ENCODE data around the gene MMADHC. TPM values are rescaled to one million over a fixed set of nuclear protein-coding genes. Genes with fewer than 3 reads are reported as not detected.

Gene MMADHC
- total RNA-seq, 3 donors from 2014 or later, result 84.2 to 111 (median 109) TPM

DNA sequence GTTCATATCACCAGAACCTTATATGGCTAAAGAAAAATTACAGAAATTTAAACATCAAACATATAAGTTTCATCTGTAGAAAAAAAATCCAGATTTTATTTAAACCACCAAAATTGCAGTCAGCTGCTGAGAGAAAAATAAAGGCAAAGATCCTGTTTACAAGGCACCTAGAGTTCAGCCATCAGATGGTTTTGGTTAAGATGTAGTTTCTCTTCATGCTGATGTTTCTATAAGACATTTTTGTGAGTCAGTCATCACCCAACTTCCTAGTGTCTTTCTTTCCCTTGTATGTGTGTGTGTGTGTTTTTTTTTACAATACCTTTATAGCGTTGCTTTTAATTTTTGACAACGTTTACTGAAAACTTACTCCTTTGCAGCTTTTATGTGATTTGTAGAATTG is 26.1 kb upstream of the MMADHC start:
- Histone ChIP-seq H3K4me1 (no peaks in the 10 kb centered on the region), H3K27me3 (no peaks in the 10 kb centered on the region), H3K4me3 (no peak overlapping the region), H3K27ac (no peak overlapping the region), H3K36me3 (no peaks in the 10 kb centered on the region), H3K9me3 (no peaks in the 10 kb centered on the region)
- intact Hi-C loops (cut with DNase I; ENCODE audit: low total_unique reads), result no loop called here
- no peak for DNase-seq (ENCODE audit: low spot score in 2 of 2)
- TF ChIP-seq, protein P1, sequence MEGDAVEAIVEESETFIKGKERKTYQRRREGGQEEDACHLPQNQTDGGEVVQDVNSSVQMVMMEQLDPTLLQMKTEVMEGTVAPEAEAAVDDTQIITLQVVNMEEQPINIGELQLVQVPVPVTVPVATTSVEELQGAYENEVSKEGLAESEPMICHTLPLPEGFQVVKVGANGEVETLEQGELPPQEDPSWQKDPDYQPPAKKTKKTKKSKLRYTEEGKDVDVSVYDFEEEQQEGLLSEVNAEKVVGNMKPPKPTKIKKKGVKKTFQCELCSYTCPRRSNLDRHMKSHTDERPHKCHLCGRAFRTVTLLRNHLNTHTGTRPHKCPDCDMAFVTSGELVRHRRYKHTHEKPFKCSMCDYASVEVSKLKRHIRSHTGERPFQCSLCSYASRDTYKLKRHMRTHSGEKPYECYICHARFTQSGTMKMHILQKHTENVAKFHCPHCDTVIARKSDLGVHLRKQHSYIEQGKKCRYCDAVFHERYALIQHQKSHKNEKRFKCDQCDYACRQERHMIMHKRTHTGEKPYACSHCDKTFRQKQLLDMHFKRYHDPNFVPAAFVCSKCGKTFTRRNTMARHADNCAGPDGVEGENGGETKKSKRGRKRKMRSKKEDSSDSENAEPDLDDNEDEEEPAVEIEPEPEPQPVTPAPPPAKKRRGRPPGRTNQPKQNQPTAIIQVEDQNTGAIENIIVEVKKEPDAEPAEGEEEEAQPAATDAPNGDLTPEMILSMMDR (IDR thresholded peaks at IDR 0.05), result no peak
- no peak for TF ChIP-seq POLR2A (IDR thresholded peaks at IDR 0.05)

DNA sequence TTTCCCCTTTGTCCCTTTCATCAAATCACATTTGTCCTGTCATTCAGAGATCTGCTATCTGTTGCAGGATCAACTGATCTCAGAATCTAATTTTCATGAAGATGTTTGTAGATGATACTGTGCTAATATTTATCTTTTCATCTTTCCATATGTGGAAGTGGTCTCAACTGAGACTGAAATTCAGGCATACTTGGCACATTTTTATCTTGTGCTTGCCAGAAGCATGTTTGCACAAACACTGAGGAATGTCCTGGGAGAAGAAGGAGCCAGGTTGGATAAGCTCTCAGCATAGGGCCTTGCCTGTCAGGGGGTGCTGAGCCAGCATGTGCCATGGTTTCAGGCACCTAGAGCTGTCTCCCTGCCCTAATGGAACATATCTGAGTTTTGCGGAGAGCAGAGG is 24.5 kb upstream of the MMADHC start:
- no peak for DNase-seq (ENCODE audit: low spot score in 2 of 2)
- Histone ChIP-seq H3K9me3 (no peaks in the 10 kb centered on the region), H3K4me1 (no peaks in the 10 kb centered on the region), H3K27me3 (no peaks in the 10 kb centered on the region), H3K27ac (no peak overlapping the region), H3K4me3 (no peak overlapping the region), H3K36me3 (no peaks in the 10 kb centered on the region)
- intact Hi-C loops (cut with DNase I; ENCODE audit: low total_unique reads), result no loop called here
- TF ChIP-seq POLR2A (IDR thresholded peaks at IDR 0.05) (no peak), POLR2AphosphoS5 (IDR thresholded peaks at IDR 0.05) (no peak)
- TF ChIP-seq, protein P1 (IDR thresholded peaks at IDR 0.05), result no peak

DNA sequence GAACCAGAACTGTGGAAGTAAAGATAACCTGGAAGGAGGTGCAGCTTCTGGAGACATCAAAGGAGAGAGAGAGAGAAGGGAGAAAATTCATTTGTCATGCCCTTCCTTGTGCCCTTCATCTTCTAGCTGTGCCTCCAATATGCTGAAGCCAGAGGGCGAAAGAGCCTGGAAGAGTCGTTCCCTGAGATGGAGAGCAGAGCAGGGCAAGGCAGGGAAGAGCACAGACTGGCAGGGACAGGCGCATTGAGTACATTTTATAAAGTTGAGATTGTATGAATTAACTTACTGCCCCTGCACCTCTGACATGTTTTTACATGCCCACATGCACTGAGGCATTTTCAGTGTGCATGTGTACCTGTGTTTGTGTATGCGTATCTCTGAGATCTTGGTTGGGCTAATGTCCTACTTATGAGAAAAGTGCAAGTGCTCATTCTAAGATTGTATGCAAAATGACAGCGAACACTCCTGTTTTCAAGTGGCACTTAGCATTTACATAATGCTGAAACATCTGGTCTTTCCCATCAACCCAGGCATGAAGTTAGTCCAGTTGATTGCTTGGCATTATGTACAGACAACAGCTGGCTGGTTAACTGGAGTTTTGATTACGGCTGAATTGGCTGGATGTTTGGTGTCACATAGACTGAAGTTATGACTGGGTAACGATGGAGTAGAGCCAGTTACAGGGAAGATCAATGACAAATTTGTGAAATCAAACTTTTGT is 23.7 kb upstream of the MMADHC start:
- Histone ChIP-seq H3K27me3 (no peaks in the 10 kb centered on the region), H3K36me3 (no peaks in the 10 kb centered on the region), H3K9me3 (no peaks in the 10 kb centered on the region), H3K4me3 (no peak overlapping the region), H3K27ac (no peak overlapping the region), H3K4me1 (no peaks in the 10 kb centered on the region)
- no peak for TF ChIP-seq POLR2A (IDR thresholded peaks at IDR 0.05)
- TF ChIP-seq, protein P1 (IDR thresholded peaks at IDR 0.05), result no peak
- TF ChIP-seq POLR2AphosphoS5 (IDR thresholded peaks at IDR 0.05), result no peak
- DNase-seq (ENCODE audit: low spot score in 2 of 2), result no peak
- intact Hi-C loops (cut with DNase I; ENCODE audit: low total_unique reads), result no loop called here

- intact Hi-C loops (cut with DNase I; ENCODE audit: low total_unique reads), result no loop called here
- H3K4me3 ChIP-seq, result no peak overlapping the region
- H3K27ac ChIP-seq, result no peak overlapping the region
- H3K36me3 ChIP-seq, result no peaks in the 10 kb centered on the region
- no peaks in the 10 kb centered on the region for H3K27me3 ChIP-seq
- no peaks in the 10 kb centered on the region for H3K4me1 ChIP-seq
- no peak for TF ChIP-seq POLR2A (IDR thresholded peaks at IDR 0.05)
- no peak for TF ChIP-seq POLR2AphosphoS5 (IDR thresholded peaks at IDR 0.05)
- TF ChIP-seq, protein P1 (IDR thresholded peaks at IDR 0.05), result no peak
- DNase-seq (ENCODE audit: low spot score in 2 of 2), result no peak
- peaks cover 0 to 5% of the 10 kb centered on the region in 2 donors for H3K9me3 ChIP-seq
Observed at GRCh38 chr2:149606251-149606811, 18.8 kb upstream of the MMADHC start.

- Histone ChIP-seq H3K27me3 (no peaks in the 10 kb centered on the region), H3K27ac (no peak overlapping the region), H3K4me1 (no peaks in the 10 kb centered on the region), H3K36me3 (no peaks in the 10 kb centered on the region), H3K9me3 (peaks cover 0 to 13% of the 10 kb centered on the region in 2 donors), H3K4me3 (no peak overlapping the region)
- no peak for DNase-seq (ENCODE audit: low spot score in 2 of 2)
- TF ChIP-seq, protein P1 (IDR thresholded peaks at IDR 0.05), result no peak
- TF ChIP-seq POLR2A (IDR thresholded peaks at IDR 0.05), result no peak
- TF ChIP-seq POLR2AphosphoS5 (IDR thresholded peaks at IDR 0.05), result no peak
- intact Hi-C loops (cut with DNase I; ENCODE audit: low total_unique reads), result no loop called here
Observed at GRCh38 chr2:149603248-149603647, 15.7 kb upstream of the MMADHC start.
